Stimulated activated naive CD8-positive, alpha-beta T cell treated with anti-CD3 and anti-CD28 coated beads, Interleukin-15, Interleukin-2, amounts not matched to agents 100 U/mL and 50 U/mL, for 24 hours (primary cell): ENCODE results near the gene SDK2.
A peak's percentile ranks its signal among the peaks of the same experiment; 100 is the strongest.

Experiments
- ATAC-seq: fragments of 150-1000 bp; cut with Tn5 transposase; one replicate; pipeline ENCODE4 v1.10.0; 2021
- DNase-seq: peaks from one replicate; pipeline ENCODE4 v3.0.0; 2021

SDK2 gene

GRCh38 chr17:73535746-73536145 is 108.5 kb downstream of the SDK2 start:
- no peak for ATAC-seq
- DNase-seq = no peak

- peak; percentile 16 for ATAC-seq
- no peak for DNase-seq
Observed at GRCh38 chr17:73534209-73534909, 109.9 kb downstream of the SDK2 start.

- DNase-seq = no peak
- no peak for ATAC-seq
Observed at GRCh38 chr17:73533781-73534180, 110.5 kb downstream of the SDK2 start.

GRCh38 chr17:73533127-73533526 is 111.1 kb downstream of the SDK2 start:
- DNase-seq (no peak), ATAC-seq (no peak)

- no peak for DNase-seq
Observed at GRCh38 chr17:73532421-73532901, 111.8 kb downstream of the SDK2 start.

GRCh38 chr17:73531158-73531557 is 113.1 kb downstream of the SDK2 start:
- ATAC-seq = no peak
- DNase-seq = no peak

More at GRCh38 chr17:73532421-73532901, 111.8 kb downstream of the SDK2 start:
- no peak for ATAC-seq

- DNase-seq = no peak
- no peak for ATAC-seq
Observed at GRCh38 chr17:73528679-73529078, 115.6 kb downstream of the SDK2 start.

GRCh38 chr17:73526952-73527351 is 117.3 kb downstream of the SDK2 start:
- ATAC-seq (no peak), DNase-seq (no peak)

- DNase-seq (no peak), ATAC-seq (no peak)
Observed at GRCh38 chr17:73524941-73525679, 119.1 kb downstream of the SDK2 start.

GRCh38 chr17:73522696-73523095 is 121.5 kb downstream of the SDK2 start:
- no peak for ATAC-seq
- no peak for DNase-seq

GRCh38 chr17:73522107-73522506 is 122.1 kb downstream of the SDK2 start:
- ATAC-seq (no peak), DNase-seq (no peak)

GRCh38 chr17:73521376-73521775 is 122.9 kb downstream of the SDK2 start:
- no peak for ATAC-seq
- no peak for DNase-seq

- no peak for ATAC-seq
- no peak for DNase-seq
Observed at GRCh38 chr17:73520369-73520761, 123.9 kb downstream of the SDK2 start.

- no peak for DNase-seq
- ATAC-seq = no peak
Observed at GRCh38 chr17:73519714-73520368, 124.4 kb downstream of the SDK2 start.

GRCh38 chr17:73519011-73519410 is 125.2 kb downstream of the SDK2 start:
- no peak for DNase-seq
- ATAC-seq = no peak

GRCh38 chr17:73516431-73516830 is 127.8 kb downstream of the SDK2 start:
- ATAC-seq = no peak
- no peak for DNase-seq

GRCh38 chr17:73514146-73514863 is 129.9 kb downstream of the SDK2 start:
- ATAC-seq = no peak
- DNase-seq = no peak

GRCh38 chr17:73513426-73513825 is 130.8 kb downstream of the SDK2 start:
- ATAC-seq (no peak), DNase-seq (no peak)

GRCh38 chr17:73511719-73512115 is 132.5 kb downstream of the SDK2 start:
- ATAC-seq = no peak
- no peak for DNase-seq

- DNase-seq (no peak), ATAC-seq (no peak)
Observed at GRCh38 chr17:73510981-73511718, 133.1 kb downstream of the SDK2 start.

GRCh38 chr17:73508931-73509605 is 135.2 kb downstream of the SDK2 start:
- DNase-seq (no peak), ATAC-seq (no peak)
